ENCODE data around the gene PYGL.
"Not testable (repeated sequence)": the region's sequence is repeated elsewhere in the genome, so short reads cannot be mapped to it uniquely, and the experiment has no call there.

The PYGL gene

GRCh38 chr14:50929506-50929905, 14.8 kb downstream of the PYGL start:
- in situ Hi-C loops (cut with HindIII; ENCODE audit: low sequenced_read_pairs): no loop called here

- in situ Hi-C loops (cut with HindIII; ENCODE audit: low sequenced_read_pairs): no loop called here
These were observed 16.2 kb downstream of the PYGL start for GRCh38 chr14:50928002-50928635.

- in situ Hi-C loops (cut with HindIII; ENCODE audit: low sequenced_read_pairs): no loop called here
These were observed 17.4 kb downstream of the PYGL start for GRCh38 chr14:50926851-50927386.

GRCh38 chr14:50924843-50925242, 19.4 kb downstream of the PYGL start:
- in situ Hi-C loops (cut with HindIII; ENCODE audit: low sequenced_read_pairs): no loop called here

- in situ Hi-C loops (cut with HindIII; ENCODE audit: low sequenced_read_pairs): no loop called here
These were observed 20.0 kb downstream of the PYGL start for GRCh38 chr14:50924236-50924635.

GRCh38 chr14:50922803-50923202, 21.5 kb downstream of the PYGL start:
- in situ Hi-C loops (cut with HindIII; ENCODE audit: low sequenced_read_pairs): no loop called here

- in situ Hi-C loops (cut with HindIII; ENCODE audit: low sequenced_read_pairs): no loop called here
These were observed 23.6 kb downstream of the PYGL start for GRCh38 chr14:50920482-50921230.

- in situ Hi-C loops (cut with HindIII; ENCODE audit: low sequenced_read_pairs): not testable (repeated sequence)
These were observed 24.8 kb downstream of the PYGL start for GRCh38 chr14:50919524-50919923.

GRCh38 chr14:50917449-50917848, 26.8 kb downstream of the PYGL start:
- in situ Hi-C loops (cut with HindIII; ENCODE audit: low sequenced_read_pairs): no loop called here

- in situ Hi-C loops (cut with HindIII; ENCODE audit: low sequenced_read_pairs): no loop called here
These were observed 33.5 kb downstream of the PYGL start for GRCh38 chr14:50910495-50911420.

GRCh38 chr14:50906326-50907065, 37.8 kb downstream of the PYGL start:
- in situ Hi-C loops (cut with HindIII; ENCODE audit: low sequenced_read_pairs): no loop called here

- in situ Hi-C loops (cut with HindIII; ENCODE audit: low sequenced_read_pairs): no loop called here
These were observed 39.6 kb downstream of the PYGL start for GRCh38 chr14:50904719-50905118.

GRCh38 chr14:50901361-50901760, 42.9 kb downstream of the PYGL start:
- in situ Hi-C loops (cut with HindIII; ENCODE audit: low sequenced_read_pairs): no loop called here

- in situ Hi-C loops (cut with HindIII; ENCODE audit: low sequenced_read_pairs): no loop called here
These were observed 46.6 kb downstream of the PYGL start for GRCh38 chr14:50897658-50898175.

GRCh38 chr14:50897005-50897404, 47.3 kb downstream of the PYGL start:
- in situ Hi-C loops (cut with HindIII; ENCODE audit: low sequenced_read_pairs): not testable (repeated sequence)

- in situ Hi-C loops (cut with HindIII; ENCODE audit: low sequenced_read_pairs): not testable (repeated sequence)
These were observed 47.9 kb downstream of the PYGL start for GRCh38 chr14:50896421-50896820.

GRCh38 chr14:50892255-50892654, 52.0 kb downstream of the PYGL start:
- in situ Hi-C loops (cut with HindIII; ENCODE audit: low sequenced_read_pairs): no loop called here

GRCh38 chr14:50887476-50887875, 56.8 kb downstream of the PYGL start:
- in situ Hi-C loops (cut with HindIII; ENCODE audit: low sequenced_read_pairs): no loop called here

GRCh38 chr14:50883827-50884197, 60.5 kb downstream of the PYGL start:
- in situ Hi-C loops (cut with HindIII; ENCODE audit: low sequenced_read_pairs): no loop called here

Data from DLD1 (cell line).